HL-60 (cell line): ENCODE data around the gene ADAMTS15.

Experiments used
- CTCF ChIP-seq: IDR thresholded peaks from one replicate; pipeline ENCODE4 v1.5.1; 2011; ENCODE audit warnings: low read length, control low read depth, inconsistent platforms; ENCODE audit not compliant: insufficient read depth
- POLR2AphosphoS5 ChIP-seq: IDR thresholded peaks from 2 replicates; pipeline ENCODE4 v1.6.1; 2012; ENCODE audit warnings: low read depth

- TF ChIP-seq CTCF (no peak), POLR2AphosphoS5 (no peak)
Measured at GRCh38 chr11:130435671-130436070, 12.8 kb upstream of the ADAMTS15 start.
